LNCaP clone FGC (cell line): Measurements from ENCODE around the gene EPHA7.

ENCODE experiments used
- DNase-seq: peaks from one replicate; pipeline ENCODE4 v3.0.0-alpha.2; 2011; ENCODE audit warnings: low read depth
- H3K4me3 ChIP-seq: 2 replicates; pipeline ENCODE4 v1.5.1; 2011; ENCODE audit warnings: mild to moderate bottlenecking, low read depth, low read length, control low read depth
- TF ChIP-seq, protein P1 (sequence below): IDR thresholded peaks from 2 replicates; pipeline ENCODE4 v1.5.1; 2012; ENCODE audit warnings: mild to moderate bottlenecking; ENCODE audit not compliant: control insufficient read depth, insufficient read depth; ENCODE audit errors: extremely low read depth

EPHA7 gene

GRCh38 chr6:93272211-93272610 is 147.1 kb downstream of the EPHA7 start:
- DNase-seq, result no peak
- TF ChIP-seq, protein P1, sequence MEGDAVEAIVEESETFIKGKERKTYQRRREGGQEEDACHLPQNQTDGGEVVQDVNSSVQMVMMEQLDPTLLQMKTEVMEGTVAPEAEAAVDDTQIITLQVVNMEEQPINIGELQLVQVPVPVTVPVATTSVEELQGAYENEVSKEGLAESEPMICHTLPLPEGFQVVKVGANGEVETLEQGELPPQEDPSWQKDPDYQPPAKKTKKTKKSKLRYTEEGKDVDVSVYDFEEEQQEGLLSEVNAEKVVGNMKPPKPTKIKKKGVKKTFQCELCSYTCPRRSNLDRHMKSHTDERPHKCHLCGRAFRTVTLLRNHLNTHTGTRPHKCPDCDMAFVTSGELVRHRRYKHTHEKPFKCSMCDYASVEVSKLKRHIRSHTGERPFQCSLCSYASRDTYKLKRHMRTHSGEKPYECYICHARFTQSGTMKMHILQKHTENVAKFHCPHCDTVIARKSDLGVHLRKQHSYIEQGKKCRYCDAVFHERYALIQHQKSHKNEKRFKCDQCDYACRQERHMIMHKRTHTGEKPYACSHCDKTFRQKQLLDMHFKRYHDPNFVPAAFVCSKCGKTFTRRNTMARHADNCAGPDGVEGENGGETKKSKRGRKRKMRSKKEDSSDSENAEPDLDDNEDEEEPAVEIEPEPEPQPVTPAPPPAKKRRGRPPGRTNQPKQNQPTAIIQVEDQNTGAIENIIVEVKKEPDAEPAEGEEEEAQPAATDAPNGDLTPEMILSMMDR, result no peak
- H3K4me3 ChIP-seq, result no peak overlapping the region

- TF ChIP-seq, protein P1, result no peak
- no peak for DNase-seq
- no peak overlapping the region for H3K4me3 ChIP-seq
These were observed 153.1 kb downstream of the EPHA7 start for GRCh38 chr6:93266116-93266817.

- no peak for DNase-seq
- TF ChIP-seq, protein P1, result no peak
- no peak overlapping the region for H3K4me3 ChIP-seq
These were observed 158.5 kb downstream of the EPHA7 start for GRCh38 chr6:93260881-93261280.

DNA sequence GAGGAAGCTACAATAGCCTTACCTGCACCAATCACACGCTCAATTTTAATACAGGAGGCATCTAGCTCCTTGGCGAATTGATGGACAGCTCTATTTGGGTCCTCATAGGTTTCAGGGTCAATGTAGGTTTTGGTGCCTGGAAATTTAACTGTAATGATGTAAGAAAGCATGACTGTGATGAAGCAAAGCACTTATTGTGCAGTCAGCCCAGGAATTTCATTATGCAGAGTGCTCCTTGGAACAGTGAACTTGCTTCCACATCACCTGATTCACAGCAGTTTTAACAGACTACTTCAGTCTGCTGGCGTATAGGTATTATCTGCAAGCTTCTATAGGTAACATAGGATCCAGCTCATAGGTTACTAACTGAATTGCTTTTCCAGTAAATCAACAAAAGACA is 160.0 kb downstream of the EPHA7 start:
- TF ChIP-seq, protein P1, result no peak
- H3K4me3 ChIP-seq, result no peak overlapping the region
- no peak for DNase-seq

- DNase-seq, result no peak
- TF ChIP-seq, protein P1, result no peak
- no peak overlapping the region for H3K4me3 ChIP-seq
These were observed 166.4 kb downstream of the EPHA7 start for GRCh38 chr6:93252930-93253329.

GRCh38 chr6:93248631-93249030 is 170.7 kb downstream of the EPHA7 start:
- no peak for DNase-seq
- no peak overlapping the region for H3K4me3 ChIP-seq
- TF ChIP-seq, protein P1, result no peak

DNA sequence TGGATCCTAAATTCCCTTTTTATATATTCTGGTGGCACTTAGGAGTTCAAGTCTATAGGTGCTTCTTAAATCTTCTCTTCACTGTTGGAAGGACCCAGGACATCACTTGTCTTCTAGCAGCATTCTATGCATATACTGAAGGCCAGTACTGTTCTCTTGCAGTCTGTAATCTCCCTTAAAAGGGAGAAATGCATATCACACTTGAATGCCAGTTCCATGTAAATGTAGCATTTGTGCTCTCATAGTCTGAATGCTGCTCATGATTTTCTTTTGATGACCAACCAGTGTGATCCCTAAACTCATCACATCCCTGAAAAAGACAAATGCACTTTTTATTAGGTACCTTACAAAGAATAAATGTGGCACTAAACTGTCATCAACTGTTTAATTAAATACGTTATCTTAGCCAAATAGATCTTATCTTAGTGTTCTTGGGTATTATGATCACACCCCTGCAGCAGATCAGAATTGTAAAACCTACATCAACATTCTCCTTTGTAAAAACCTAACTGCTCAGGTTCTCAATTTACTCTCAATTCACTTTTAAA is 176.1 kb downstream of the EPHA7 start:
- TF ChIP-seq, protein P1, result no peak
- no peak for DNase-seq
- no peak overlapping the region for H3K4me3 ChIP-seq
